Colonic mucosa (tissue), 4 donors: ENCODE measurements around the gene OPN1MW3. TPM values are rescaled to one million over a fixed set of nuclear protein-coding genes. Genes with fewer than 3 reads are reported as not detected.
"Not testable (repeated sequence)": the region's sequence is repeated elsewhere in the genome, so short reads cannot be mapped to it uniquely, and the experiment has no call there.

ENCODE experiments used
- DNase-seq: peaks from one replicate; pipeline ENCODE4 v3.0.0-alpha.2; 2020
- H3K27ac ChIP-seq: fragments of 200-600 bp; one replicate; pipeline ENCODE4 v1.8.0; 2021
- H3K27me3 ChIP-seq: fragments of 200-600 bp; one replicate; pipeline ENCODE4 v1.8.0; 2021
- H3K36me3 ChIP-seq: fragments of 200-600 bp; one replicate; pipeline ENCODE4 v1.8.0; 2021
- H3K4me1 ChIP-seq: fragments of 200-600 bp; one replicate; pipeline ENCODE4 v1.8.0; 2021; ENCODE audit warnings: mild to moderate bottlenecking
- H3K4me3 ChIP-seq: fragments of 200-600 bp; one replicate; pipeline ENCODE4 v1.8.0; 2021
- H3K9ac ChIP-seq, 2 donors: one replicate each; pipeline ENCODE4 v1.7.0; 2013; ENCODE audit warnings: control low read depth in 2 of 2, low read depth in 2 of 2, low read length in 2 of 2
- H3K9me3 ChIP-seq: fragments of 200-600 bp; one replicate; pipeline ENCODE4 v1.8.0; 2021
- CTCF ChIP-seq: fragments of 200-600 bp; IDR thresholded peaks from one replicate; pipeline ENCODE4 v1.8.0; 2022; ENCODE audit warnings: antibody characterized with exemption, mild to moderate bottlenecking
- intact Hi-C: fragments of 100-400 bp; cut with DNase I; formaldehyde crosslinking; loops from one replicate; pipeline ENCODE4 v1.14.1; 2022
- total RNA-seq, 2 donors: library from RNA; stranded (reverse); fragmentation: NEBNext Ultra II Directional in 1 of 2; extraction: Animal tissue kit (Norgen Biotek cat#: 25700) in 1 of 2; gene quantifications; one replicate each; pipeline ENCODE4 v1.2.1, GENCODE V29; 2021
- donor health status: healthy.
- donor health status: DM: no; HTN: no; CAD: no.
- donor health status: DM: no; HTN: no; CAD: no.

The OPN1MW3 gene
- total RNA-seq, 2 donors from 2014 or later: not detected

DNA sequence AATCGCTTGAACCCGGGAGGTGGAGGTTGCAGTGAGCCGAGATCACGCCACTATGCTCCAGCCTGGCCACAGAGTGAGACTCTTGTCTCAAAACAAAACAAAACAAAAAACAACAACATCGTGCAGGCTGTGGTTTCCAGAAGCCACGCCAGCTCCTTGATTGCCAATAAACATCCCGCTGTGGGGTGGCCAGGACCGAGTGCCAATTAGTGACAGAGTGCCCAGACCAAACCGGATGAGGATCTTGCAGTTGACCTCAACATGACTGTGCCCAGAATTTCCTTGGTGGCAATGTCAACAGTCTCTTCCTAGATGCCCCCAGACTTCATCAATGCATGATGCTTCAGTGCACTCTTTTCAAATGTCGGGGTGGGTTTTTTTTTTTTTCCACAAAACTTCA lies 1.3 kb downstream of the OPN1MW3 start:
- H3K4me3 ChIP-seq, H3K27me3 ChIP-seq, H3K27ac ChIP-seq, H3K36me3 ChIP-seq, DNase-seq, H3K9ac ChIP-seq, H3K4me1 ChIP-seq, intact Hi-C loops, H3K9me3 ChIP-seq: not testable (repeated sequence)

- H3K9me3 ChIP-seq, H3K4me1 ChIP-seq, H3K4me3 ChIP-seq, H3K27ac ChIP-seq, intact Hi-C loops, H3K9ac ChIP-seq, H3K36me3 ChIP-seq, DNase-seq, H3K27me3 ChIP-seq: not testable (repeated sequence)
Measured at GRCh38 chrX:154263072-154263471, 5.7 kb downstream of the OPN1MW3 start.

- not testable (repeated sequence) for H3K9ac ChIP-seq, H3K27me3 ChIP-seq, DNase-seq
Measured at GRCh38 chrX:154269245-154269644, 11.9 kb downstream of the OPN1MW3 start.

DNA sequence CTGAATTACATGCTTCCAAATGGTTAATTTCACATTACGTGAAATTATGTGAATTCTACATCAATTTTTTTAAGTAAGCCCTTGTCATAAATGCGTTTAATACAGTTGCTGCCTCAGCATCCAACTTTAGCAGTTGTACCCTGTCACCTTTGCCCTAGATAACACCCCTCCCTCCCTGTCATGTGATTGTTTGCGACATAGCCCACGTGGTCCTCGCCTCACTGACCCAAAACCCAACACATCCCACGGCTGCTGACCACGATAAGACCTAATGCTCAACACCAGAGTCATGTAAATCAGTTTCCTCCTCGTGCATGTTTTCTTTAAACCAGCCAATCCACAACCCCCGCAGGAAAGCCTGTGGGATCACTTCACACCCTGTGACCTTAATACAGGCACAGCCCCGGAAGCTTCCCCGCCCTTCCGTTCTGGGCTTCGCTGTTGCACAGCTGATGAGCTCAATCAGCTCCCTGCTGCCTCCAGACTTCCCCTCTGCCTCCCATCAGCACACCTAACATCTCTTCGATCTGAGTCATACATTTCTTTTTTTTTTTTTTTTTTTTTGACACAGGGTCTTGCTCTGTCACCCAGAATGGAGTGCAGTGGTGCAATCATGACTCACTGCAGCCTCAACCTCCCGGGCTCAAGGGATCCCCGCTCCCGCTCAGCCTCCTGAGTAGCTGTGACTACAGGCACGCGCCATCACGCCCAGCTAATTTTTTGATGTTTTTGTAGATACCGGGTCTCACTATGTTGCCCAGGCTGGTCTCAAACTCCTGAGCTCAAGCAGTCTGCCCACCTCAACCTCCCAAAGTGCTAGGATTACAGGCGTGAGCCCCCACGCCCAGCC lies 27.3 kb downstream of the OPN1MW3 start:
- H3K9ac ChIP-seq, H3K27me3 ChIP-seq, H3K27ac ChIP-seq, H3K36me3 ChIP-seq, H3K9me3 ChIP-seq, H3K4me3 ChIP-seq, H3K4me1 ChIP-seq, intact Hi-C loops, DNase-seq: not testable (repeated sequence)

More at GRCh38 chrX:154269245-154269644, 11.9 kb downstream of the OPN1MW3 start:
- intact Hi-C loops, H3K36me3 ChIP-seq, H3K4me3 ChIP-seq, H3K9me3 ChIP-seq, H3K27ac ChIP-seq, H3K4me1 ChIP-seq: not testable (repeated sequence)

- DNase-seq, H3K27me3 ChIP-seq, intact Hi-C loops: not testable (repeated sequence)
Measured at GRCh38 chrX:154286406-154286805, 29.0 kb downstream of the OPN1MW3 start.

DNA sequence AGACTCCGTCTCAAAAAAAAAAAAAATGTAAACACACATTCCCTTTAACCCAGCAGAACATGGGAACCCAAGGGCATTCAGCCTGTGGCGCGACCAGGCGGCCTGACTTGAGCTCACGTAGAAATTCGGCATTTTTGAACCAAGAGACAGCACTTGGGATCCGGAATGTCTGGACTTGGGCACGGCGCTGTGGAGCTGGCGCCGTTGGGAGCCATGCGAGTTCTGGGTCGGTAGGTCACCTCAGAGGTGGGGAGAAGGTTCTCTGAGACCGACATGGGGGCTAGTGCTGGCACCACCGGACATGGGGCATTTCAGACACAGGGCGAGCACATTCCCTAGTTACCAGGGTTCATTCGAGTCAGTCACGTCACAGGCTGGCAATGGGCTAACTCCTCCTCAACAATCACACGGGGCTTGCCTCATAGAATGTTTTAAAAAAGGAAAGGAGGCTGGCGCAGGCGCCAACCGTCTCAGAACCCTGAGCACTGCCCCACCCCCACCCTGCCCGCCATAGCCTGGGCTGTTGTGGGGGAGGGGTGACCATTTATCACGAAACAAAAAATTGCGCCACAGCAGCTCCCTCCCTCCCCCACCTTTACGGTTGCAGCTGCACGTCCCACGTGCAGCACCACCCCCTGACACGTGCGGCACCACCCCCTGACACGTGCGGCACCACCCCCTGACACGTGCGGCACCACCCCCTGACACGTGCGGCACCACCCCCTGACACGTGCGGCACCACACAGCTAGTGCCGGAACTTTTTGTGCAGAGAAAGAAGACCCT lies 37.6 kb downstream of the OPN1MW3 start, which contains the start of gene TEX28:
Gene TEX28, minus strand, starts transcription at position 334 of the 784 bp plus-strand sequence. CDS start 3,007 bp downstream, outside the sequence.
- H3K4me3 ChIP-seq: no peak within 1 kb of the TSS
- TF ChIP-seq CTCF: no peak
- H3K9ac ChIP-seq: no peak within 1 kb of the TSS
- H3K27me3 ChIP-seq: no peaks in the 10 kb centered on the region
- no peaks in the 10 kb centered on the region for H3K9me3 ChIP-seq
- H3K36me3 ChIP-seq: no peaks in the 10 kb centered on the region
- H3K27ac ChIP-seq: no peak within 1 kb of the TSS
- intact Hi-C loops: no loop called here
- DNase-seq: no peak
- no peaks in the 10 kb centered on the region for H3K4me1 ChIP-seq

More at GRCh38 chrX:154286406-154286805, 29.0 kb downstream of the OPN1MW3 start:
- not testable (repeated sequence) for H3K9ac ChIP-seq, H3K4me3 ChIP-seq, H3K36me3 ChIP-seq, H3K27ac ChIP-seq, H3K4me1 ChIP-seq, H3K9me3 ChIP-seq

- Histone ChIP-seq H3K27ac (no peak within 1 kb of the TSS), H3K27me3 (no peaks in the 10 kb centered on the region), H3K4me3 (no peak within 1 kb of the TSS), H3K36me3 (no peaks in the 10 kb centered on the region), H3K9ac (no peak within 1 kb of the TSS), H3K9me3 (no peaks in the 10 kb centered on the region), H3K4me1 (no peaks in the 10 kb centered on the region)
- no peak for DNase-seq
- TF ChIP-seq CTCF: no peak
- intact Hi-C loops: no loop called here
Measured at GRCh38 chrX:154295664-154296310, 38.4 kb downstream of the OPN1MW3 start, which contains the start of gene TKTL1. Gene TKTL1, plus strand, starts transcription at chrX:154295795. Its CDS starts 65 bp downstream, at chrX:154295860.
